ENCODE results near the gene POLK.
A peak's percentile ranks its signal among the peaks of the same experiment; 100 is the strongest.

Gene POLK

GRCh38 chr5:75514323-75514722 is 2.6 kb downstream of the POLK start:
- Histone ChIP-seq H3K4me1 (ENCODE audit: control extremely low read depth in 1 of 4, control insufficient read depth in 4 of 4, insufficient read depth in 4 of 4, low read length in 3 of 4) (peaks cover 2 to 29% (median 17%) of the 10 kb centered on the region in 4 experiments), H3K9me3 (ENCODE audit: control extremely low read depth in 1 of 5, control insufficient read depth in 4 of 5, insufficient read depth in 2 of 5, low read depth in 1 of 5, low read length in 4 of 5) (peaks cover 0 to 13% (median 2%) of the 10 kb centered on the region in 5 experiments), H3K4me3 (ENCODE audit: control insufficient read depth in 1 of 7, extremely low read depth in 1 of 7, insufficient read depth in 4 of 7, low read depth in 2 of 7, low read length in 6 of 7) (no peak overlapping the region), H3K27ac (ENCODE audit: insufficient read depth in 1 of 2, low read depth in 1 of 2, low read length in 2 of 2, poor library complexity in 1 of 2, severe bottlenecking in 2 of 2) (peak overlapping the region in 1 of 2 experiments; percentile 5), H3K27me3 (replicated peaks in 2 of 5; ENCODE audit: control insufficient read depth in 4 of 5, insufficient read depth in 5 of 5, low read length in 4 of 5) (no peaks in the 10 kb centered on the region), H3K36me3 (ENCODE audit: control insufficient read depth in 4 of 4, insufficient read depth in 4 of 4, low read length in 3 of 4) (peaks cover 0 to 6% (median 3%) of the 10 kb centered on the region in 4 experiments)
- no CpG with 5 or more reads among the region's 3 CpGs for WGBS (ENCODE audit: insufficient coverage)
- ChIA-PET CTCF (no interaction called here), POLR2A (no interaction called here)
- DNase-seq, result no peak

- ChIA-PET CTCF (interaction anchor here (1.0 kb wide), 1 partner anchor 37 kb away, joined by 3 read pairs; no protein-coding TSS in a partner anchor), POLR2A (no interaction called here)
- Histone ChIP-seq H3K4me3 (ENCODE audit: control insufficient read depth in 1 of 7, extremely low read depth in 1 of 7, insufficient read depth in 4 of 7, low read depth in 2 of 7, low read length in 6 of 7) (no peak overlapping the region), H3K36me3 (ENCODE audit: control insufficient read depth in 4 of 4, insufficient read depth in 4 of 4, low read length in 3 of 4) (peaks cover 3 to 21% (median 13%) of the 10 kb centered on the region in 4 experiments), H3K27ac (ENCODE audit: insufficient read depth in 1 of 2, low read depth in 1 of 2, low read length in 2 of 2, poor library complexity in 1 of 2, severe bottlenecking in 2 of 2) (no peak overlapping the region), H3K27me3 (replicated peaks in 2 of 5; ENCODE audit: control insufficient read depth in 4 of 5, insufficient read depth in 5 of 5, low read length in 4 of 5) (no peaks in the 10 kb centered on the region), H3K9me3 (ENCODE audit: control extremely low read depth in 1 of 5, control insufficient read depth in 4 of 5, insufficient read depth in 2 of 5, low read depth in 1 of 5, low read length in 4 of 5) (peaks cover 3 to 36% (median 8%) of the 10 kb centered on the region in 5 experiments), H3K4me1 (ENCODE audit: control extremely low read depth in 1 of 4, control insufficient read depth in 4 of 4, insufficient read depth in 4 of 4, low read length in 3 of 4) (no peaks in the 10 kb centered on the region)
- no peak for DNase-seq
- no CpG with 5 or more reads among the region's 1 CpG for WGBS (ENCODE audit: insufficient coverage)
Observed at GRCh38 chr5:75519761-75520160, 8.1 kb downstream of the POLK start.

GRCh38 chr5:75521195-75521594 is 9.5 kb downstream of the POLK start:
- Histone ChIP-seq H3K9me3 (ENCODE audit: control extremely low read depth in 1 of 5, control insufficient read depth in 4 of 5, insufficient read depth in 2 of 5, low read depth in 1 of 5, low read length in 4 of 5) (peaks cover 3 to 36% (median 8%) of the 10 kb centered on the region in 5 experiments), H3K4me1 (ENCODE audit: control extremely low read depth in 1 of 4, control insufficient read depth in 4 of 4, insufficient read depth in 4 of 4, low read length in 3 of 4) (peaks cover 0 to 7% (median 4%) of the 10 kb centered on the region in 4 experiments), H3K27ac (ENCODE audit: insufficient read depth in 1 of 2, low read depth in 1 of 2, low read length in 2 of 2, poor library complexity in 1 of 2, severe bottlenecking in 2 of 2) (no peak overlapping the region), H3K27me3 (replicated peaks in 2 of 5; ENCODE audit: control insufficient read depth in 4 of 5, insufficient read depth in 5 of 5, low read length in 4 of 5) (no peaks in the 10 kb centered on the region), H3K4me3 (ENCODE audit: control insufficient read depth in 1 of 7, extremely low read depth in 1 of 7, insufficient read depth in 4 of 7, low read depth in 2 of 7, low read length in 6 of 7) (no peak overlapping the region), H3K36me3 (ENCODE audit: control insufficient read depth in 4 of 4, insufficient read depth in 4 of 4, low read length in 3 of 4) (peaks cover 3 to 21% (median 12%) of the 10 kb centered on the region in 4 experiments)
- ChIA-PET POLR2A (no interaction called here), CTCF (interaction anchor here (1.2 to 1.7 kb wide), 2 partner anchors 9 to 84 kb away, joined by 3 read pairs; partner anchors contain the start of gene POLK)
- DNase-seq, result peak in 2 of 3 donors; percentile 26 to 27
- WGBS (ENCODE audit: insufficient coverage), result no CpG with 5 or more reads among the region's 2 CpGs

- no peak for DNase-seq
- ChIA-PET CTCF (no interaction called here), POLR2A (no interaction called here)
- peaks cover 0 to 12% (median 5%) of the 10 kb centered on the region in 4 experiments for H3K4me1 ChIP-seq (ENCODE audit: control extremely low read depth in 1 of 4, control insufficient read depth in 4 of 4, insufficient read depth in 4 of 4, low read length in 3 of 4)
- H3K27ac ChIP-seq (ENCODE audit: insufficient read depth in 1 of 2, low read depth in 1 of 2, low read length in 2 of 2, poor library complexity in 1 of 2, severe bottlenecking in 2 of 2), result no peak overlapping the region
- H3K36me3 ChIP-seq (ENCODE audit: control insufficient read depth in 4 of 4, insufficient read depth in 4 of 4, low read length in 3 of 4), result peaks cover 3 to 19% (median 11%) of the 10 kb centered on the region in 4 experiments
- no peaks in the 10 kb centered on the region for H3K27me3 ChIP-seq (replicated peaks in 2 of 5; ENCODE audit: control insufficient read depth in 4 of 5, insufficient read depth in 5 of 5, low read length in 4 of 5)
- H3K4me3 ChIP-seq (ENCODE audit: control insufficient read depth in 1 of 7, extremely low read depth in 1 of 7, insufficient read depth in 4 of 7, low read depth in 2 of 7, low read length in 6 of 7), result no peak overlapping the region
- H3K9me3 ChIP-seq (ENCODE audit: control extremely low read depth in 1 of 5, control insufficient read depth in 4 of 5, insufficient read depth in 2 of 5, low read depth in 1 of 5, low read length in 4 of 5), result peaks cover 3 to 32% (median 8%) of the 10 kb centered on the region in 5 experiments
Observed at GRCh38 chr5:75522025-75522424, 10.3 kb downstream of the POLK start.

- Histone ChIP-seq H3K27ac (ENCODE audit: insufficient read depth in 1 of 2, low read depth in 1 of 2, low read length in 2 of 2, poor library complexity in 1 of 2, severe bottlenecking in 2 of 2) (no peak overlapping the region), H3K27me3 (replicated peaks in 2 of 5; ENCODE audit: control insufficient read depth in 4 of 5, insufficient read depth in 5 of 5, low read length in 4 of 5) (no peaks in the 10 kb centered on the region), H3K36me3 (ENCODE audit: control insufficient read depth in 4 of 4, insufficient read depth in 4 of 4, low read length in 3 of 4) (peaks cover 3 to 19% (median 10%) of the 10 kb centered on the region in 4 experiments), H3K4me1 (ENCODE audit: control extremely low read depth in 1 of 4, control insufficient read depth in 4 of 4, insufficient read depth in 4 of 4, low read length in 3 of 4) (peaks cover 0 to 12% (median 5%) of the 10 kb centered on the region in 4 experiments), H3K4me3 (ENCODE audit: control insufficient read depth in 1 of 7, extremely low read depth in 1 of 7, insufficient read depth in 4 of 7, low read depth in 2 of 7, low read length in 6 of 7) (no peak overlapping the region), H3K9me3 (ENCODE audit: control extremely low read depth in 1 of 5, control insufficient read depth in 4 of 5, insufficient read depth in 2 of 5, low read depth in 1 of 5, low read length in 4 of 5) (peaks cover 3 to 30% (median 8%) of the 10 kb centered on the region in 5 experiments)
- CTCF ChIA-PET, result interaction anchor here (0.8 kb wide), 1 partner anchor 9 kb away, joined by 3 read pairs; no protein-coding TSS in a partner anchor
- DNase-seq, result no peak
- no CpG with 5 or more reads among the region's 1 CpG for WGBS (ENCODE audit: insufficient coverage)
- POLR2A ChIA-PET, result no interaction called here
Observed at GRCh38 chr5:75522542-75522941, 10.9 kb downstream of the POLK start.

GRCh38 chr5:75523275-75523674 is 11.6 kb downstream of the POLK start:
- DNase-seq, result no peak
- CTCF ChIA-PET, result interaction anchor here (0.8 kb wide), 1 partner anchor 8 kb away, joined by 3 read pairs; no protein-coding TSS in a partner anchor
- H3K27ac ChIP-seq (ENCODE audit: insufficient read depth in 1 of 2, low read depth in 1 of 2, low read length in 2 of 2, poor library complexity in 1 of 2, severe bottlenecking in 2 of 2), result no peak overlapping the region
- H3K27me3 ChIP-seq (replicated peaks in 2 of 5; ENCODE audit: control insufficient read depth in 4 of 5, insufficient read depth in 5 of 5, low read length in 4 of 5), result no peaks in the 10 kb centered on the region
- no peak overlapping the region for H3K4me3 ChIP-seq (ENCODE audit: control insufficient read depth in 1 of 7, extremely low read depth in 1 of 7, insufficient read depth in 4 of 7, low read depth in 2 of 7, low read length in 6 of 7)
- 100% methylated on average over 1 of the region's 1 CpG for WGBS (ENCODE audit: insufficient coverage)
- peaks cover 0 to 12% (median 5%) of the 10 kb centered on the region in 4 experiments for H3K4me1 ChIP-seq (ENCODE audit: control extremely low read depth in 1 of 4, control insufficient read depth in 4 of 4, insufficient read depth in 4 of 4, low read length in 3 of 4)
- peaks cover 3 to 24% (median 8%) of the 10 kb centered on the region in 5 experiments for H3K9me3 ChIP-seq (ENCODE audit: control extremely low read depth in 1 of 5, control insufficient read depth in 4 of 5, insufficient read depth in 2 of 5, low read depth in 1 of 5, low read length in 4 of 5)
- peaks cover 3 to 19% (median 10%) of the 10 kb centered on the region in 4 experiments for H3K36me3 ChIP-seq (ENCODE audit: control insufficient read depth in 4 of 4, insufficient read depth in 4 of 4, low read length in 3 of 4)
- POLR2A ChIA-PET, result no interaction called here

- no CpG with 5 or more reads among the region's 3 CpGs for WGBS (ENCODE audit: insufficient coverage)
- ChIA-PET CTCF (interaction anchor here (1.1 kb wide), 1 partner anchor 12 kb away, joined by 3 read pairs; the partner anchor contains the start of gene POLK), POLR2A (no interaction called here)
- Histone ChIP-seq H3K27me3 (replicated peaks in 2 of 5; ENCODE audit: control insufficient read depth in 4 of 5, insufficient read depth in 5 of 5, low read length in 4 of 5) (no peaks in the 10 kb centered on the region), H3K4me1 (ENCODE audit: control extremely low read depth in 1 of 4, control insufficient read depth in 4 of 4, insufficient read depth in 4 of 4, low read length in 3 of 4) (peaks cover 0 to 12% (median 5%) of the 10 kb centered on the region in 4 experiments), H3K4me3 (ENCODE audit: control insufficient read depth in 1 of 7, extremely low read depth in 1 of 7, insufficient read depth in 4 of 7, low read depth in 2 of 7, low read length in 6 of 7) (no peak overlapping the region), H3K36me3 (ENCODE audit: control insufficient read depth in 4 of 4, insufficient read depth in 4 of 4, low read length in 3 of 4) (peaks cover 3 to 17% (median 10%) of the 10 kb centered on the region in 4 experiments), H3K27ac (ENCODE audit: insufficient read depth in 1 of 2, low read depth in 1 of 2, low read length in 2 of 2, poor library complexity in 1 of 2, severe bottlenecking in 2 of 2) (no peak overlapping the region), H3K9me3 (ENCODE audit: control extremely low read depth in 1 of 5, control insufficient read depth in 4 of 5, insufficient read depth in 2 of 5, low read depth in 1 of 5, low read length in 4 of 5) (peaks cover 3 to 24% (median 6%) of the 10 kb centered on the region in 5 experiments)
- no peak for DNase-seq
Observed at GRCh38 chr5:75524071-75524470, 12.4 kb downstream of the POLK start.

All from common myeloid progenitor, CD34-positive (primary cell).